Coronary artery (tissue), 2 donors: ENCODE data around the gene DPYD.

Source experiments
- DNase-seq: peaks from one replicate; pipeline ENCODE4 v3.0.0-alpha.2; 2017; ENCODE audit warnings: low spot score
- H3K27ac ChIP-seq, 2 donors: fragments of 200-600 bp; sonication (generic); one replicate each; pipeline ENCODE4 v1.5.1; 2016 to 2019
- H3K4me3 ChIP-seq: fragments of 200-600 bp; sonication (generic); 2 replicates; pipeline ENCODE4 v1.5.1; 2016; ENCODE audit warnings: mild to moderate bottlenecking, moderate library complexity
- TF ChIP-seq, protein P1 (sequence below): fragments of 200-600 bp; sonication (generic); IDR thresholded peaks from one replicate; pipeline ENCODE4 v1.5.1; 2019; ENCODE audit warnings: antibody characterized with exemption

DPYD gene

DNA sequence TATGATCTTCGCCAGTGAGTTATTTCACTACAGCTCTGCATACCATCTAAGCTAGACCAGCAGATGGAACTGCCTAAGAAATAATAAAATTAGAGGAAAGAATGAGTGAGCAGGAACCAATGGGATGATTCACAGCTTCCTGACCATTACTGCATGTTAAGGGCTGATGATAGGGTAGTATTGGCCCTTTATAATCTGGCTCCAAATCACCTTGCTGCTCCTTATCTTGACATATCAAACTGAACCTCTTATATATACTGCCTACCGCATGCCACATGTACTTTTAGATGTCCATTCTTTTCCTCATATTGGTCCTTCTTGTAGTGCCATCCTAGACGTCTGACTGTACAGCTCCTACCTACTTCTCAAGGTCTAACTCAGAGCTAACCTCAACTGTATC is 524.4 kb downstream of the DPYD start:
- Histone ChIP-seq H3K4me3 (no peak overlapping the region), H3K27ac (no peak overlapping the region)
- no peak for DNase-seq
- TF ChIP-seq, protein P1, sequence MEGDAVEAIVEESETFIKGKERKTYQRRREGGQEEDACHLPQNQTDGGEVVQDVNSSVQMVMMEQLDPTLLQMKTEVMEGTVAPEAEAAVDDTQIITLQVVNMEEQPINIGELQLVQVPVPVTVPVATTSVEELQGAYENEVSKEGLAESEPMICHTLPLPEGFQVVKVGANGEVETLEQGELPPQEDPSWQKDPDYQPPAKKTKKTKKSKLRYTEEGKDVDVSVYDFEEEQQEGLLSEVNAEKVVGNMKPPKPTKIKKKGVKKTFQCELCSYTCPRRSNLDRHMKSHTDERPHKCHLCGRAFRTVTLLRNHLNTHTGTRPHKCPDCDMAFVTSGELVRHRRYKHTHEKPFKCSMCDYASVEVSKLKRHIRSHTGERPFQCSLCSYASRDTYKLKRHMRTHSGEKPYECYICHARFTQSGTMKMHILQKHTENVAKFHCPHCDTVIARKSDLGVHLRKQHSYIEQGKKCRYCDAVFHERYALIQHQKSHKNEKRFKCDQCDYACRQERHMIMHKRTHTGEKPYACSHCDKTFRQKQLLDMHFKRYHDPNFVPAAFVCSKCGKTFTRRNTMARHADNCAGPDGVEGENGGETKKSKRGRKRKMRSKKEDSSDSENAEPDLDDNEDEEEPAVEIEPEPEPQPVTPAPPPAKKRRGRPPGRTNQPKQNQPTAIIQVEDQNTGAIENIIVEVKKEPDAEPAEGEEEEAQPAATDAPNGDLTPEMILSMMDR = no peak

DNA sequence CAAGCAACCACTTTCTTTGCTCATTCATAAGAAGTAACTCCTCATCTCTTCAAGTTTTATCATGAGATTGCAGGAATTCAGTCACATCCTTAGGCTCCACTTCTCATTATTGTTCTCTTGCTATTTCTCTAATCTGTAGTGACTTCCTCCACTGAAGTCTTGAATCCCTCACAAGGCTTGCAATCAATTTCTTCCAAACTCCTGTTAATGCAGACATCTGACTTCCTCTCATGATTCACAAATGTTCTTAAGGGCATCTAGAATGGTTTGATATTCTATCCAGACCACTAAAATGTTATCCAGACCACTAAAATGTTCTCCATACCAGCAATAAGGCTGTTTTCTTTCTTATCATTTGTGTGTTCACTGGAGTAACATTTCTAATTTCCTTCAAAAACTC is 528.1 kb downstream of the DPYD start:
- TF ChIP-seq, protein P1 = no peak
- DNase-seq = no peak
- H3K27ac ChIP-seq = no peak overlapping the region
- H3K4me3 ChIP-seq = no peak overlapping the region

DNA sequence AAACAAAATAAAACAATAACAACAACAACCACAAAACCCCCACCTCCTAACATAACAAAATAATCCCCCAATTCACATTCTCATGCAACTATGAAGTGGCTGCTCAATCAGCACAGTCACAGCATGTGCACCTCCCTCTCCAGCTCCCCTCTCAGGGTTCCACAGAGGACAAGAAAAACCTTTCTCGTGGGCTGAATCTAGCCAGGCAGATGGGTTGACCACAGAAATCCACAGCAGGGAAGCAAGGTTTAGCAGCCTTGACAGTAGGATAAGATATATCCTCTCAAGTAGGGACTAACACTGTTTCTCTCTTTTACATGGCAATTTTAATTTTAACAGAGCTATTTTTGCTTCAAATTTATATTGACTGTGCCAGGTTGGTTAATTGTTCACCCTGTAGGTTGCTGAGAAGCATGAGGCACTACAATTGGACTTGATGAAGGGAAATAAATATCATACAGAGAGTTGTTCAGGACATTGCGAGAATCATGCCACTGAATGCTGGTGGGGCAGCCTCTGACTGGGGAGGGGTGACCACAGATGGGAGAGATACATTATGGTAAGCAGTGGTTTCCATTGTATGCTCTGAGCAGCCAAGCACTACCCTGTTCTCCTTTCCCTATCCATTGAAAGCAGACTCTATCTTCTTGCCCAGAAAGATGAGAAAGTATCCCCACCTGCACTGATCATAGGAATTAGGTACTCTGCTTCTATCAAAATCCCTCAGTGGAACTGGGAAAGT is 535.1 kb downstream of the DPYD start:
- TF ChIP-seq, protein P1 = no peak

DNA sequence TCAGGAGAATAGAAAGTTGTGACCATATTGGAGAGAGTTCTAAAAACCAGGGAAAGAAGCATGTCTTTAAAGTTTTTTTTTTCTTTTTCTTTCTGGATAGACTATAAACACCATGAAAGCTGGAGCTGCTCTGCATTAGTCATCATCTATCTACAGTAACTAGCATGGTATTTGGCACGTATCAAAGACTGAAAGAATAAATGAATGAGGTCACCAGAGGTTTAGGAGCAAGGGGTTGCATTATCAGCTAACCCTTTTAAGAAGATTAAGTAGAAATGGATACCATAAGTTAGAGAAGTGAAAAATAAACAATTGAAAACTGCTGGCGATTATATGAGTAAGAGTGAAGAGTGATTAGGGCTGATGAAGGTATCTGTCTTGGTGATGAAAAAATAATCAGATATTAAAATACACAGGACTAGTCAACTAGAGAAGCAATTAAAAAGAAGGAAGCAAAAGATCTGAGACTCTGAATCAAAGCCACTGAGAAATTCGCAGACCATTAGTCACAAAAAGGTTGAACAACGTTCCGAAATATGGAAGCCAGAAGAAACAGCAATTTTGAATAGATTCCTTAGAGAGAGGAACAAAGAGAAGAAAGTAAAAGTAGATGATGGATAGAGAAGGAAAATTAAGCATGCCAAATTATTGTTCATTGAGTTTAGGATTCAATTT is 536.4 kb downstream of the DPYD start:
- Histone ChIP-seq H3K4me3 (no peak overlapping the region), H3K27ac (no peak overlapping the region)
- DNase-seq = no peak
- TF ChIP-seq, protein P1 = no peak

More for the DNA sequence above, 535.1 kb downstream of the DPYD start:
- DNase-seq = no peak
- no peak overlapping the region for H3K4me3 ChIP-seq
- no peak overlapping the region for H3K27ac ChIP-seq

DNA sequence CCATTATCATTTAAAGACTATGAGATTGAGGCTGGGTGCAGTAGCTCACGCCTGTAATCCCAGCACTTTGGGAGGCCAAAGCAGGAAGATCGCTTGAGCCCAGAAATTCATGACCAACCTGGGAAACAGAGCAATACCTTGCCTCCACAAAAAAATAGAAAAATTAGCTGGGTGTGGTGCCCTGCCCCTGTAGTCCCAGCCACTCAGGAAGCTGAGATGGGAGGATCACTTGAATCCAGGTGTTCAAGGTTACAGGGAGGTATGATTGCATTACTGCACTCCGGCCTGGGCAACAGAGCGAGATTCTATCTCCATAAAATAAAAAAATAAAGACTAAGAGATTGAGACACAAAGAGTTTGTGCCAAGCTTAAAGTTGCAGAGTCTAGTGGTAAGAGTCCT is 537.0 kb downstream of the DPYD start:
- H3K27ac ChIP-seq = no peak overlapping the region
- TF ChIP-seq, protein P1 = no peak
- H3K4me3 ChIP-seq = no peak overlapping the region
- DNase-seq = no peak

DNA sequence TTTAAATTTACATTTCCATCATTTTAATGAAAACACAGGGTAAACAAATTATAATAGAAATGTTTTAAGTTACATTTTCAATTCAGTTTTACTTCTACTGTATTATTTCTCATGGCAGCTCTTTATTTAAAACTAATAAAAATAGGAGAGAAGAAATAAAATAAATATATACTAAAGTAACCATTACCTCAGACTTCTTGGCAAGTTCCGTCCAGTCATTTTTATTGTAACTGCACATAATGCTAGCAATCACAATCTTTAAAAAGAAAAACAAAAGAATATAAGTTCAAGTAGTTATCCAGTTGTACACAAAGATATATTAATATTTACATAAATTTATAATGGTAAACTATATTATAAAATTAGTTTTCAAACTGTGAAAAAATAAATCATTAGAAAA is 538.6 kb downstream of the DPYD start:
- TF ChIP-seq, protein P1 = no peak
- Histone ChIP-seq H3K4me3 (no peak overlapping the region), H3K27ac (no peak overlapping the region)
- no peak for DNase-seq
